ENCODE measurements around the gene UFD1. TPM values are rescaled to one million over a fixed set of nuclear protein-coding genes. Genes with fewer than 3 reads are reported as not detected.

Gene UFD1
- total RNA-seq, 1 experiment from 2014 or later, result 114 TPM

DNA sequence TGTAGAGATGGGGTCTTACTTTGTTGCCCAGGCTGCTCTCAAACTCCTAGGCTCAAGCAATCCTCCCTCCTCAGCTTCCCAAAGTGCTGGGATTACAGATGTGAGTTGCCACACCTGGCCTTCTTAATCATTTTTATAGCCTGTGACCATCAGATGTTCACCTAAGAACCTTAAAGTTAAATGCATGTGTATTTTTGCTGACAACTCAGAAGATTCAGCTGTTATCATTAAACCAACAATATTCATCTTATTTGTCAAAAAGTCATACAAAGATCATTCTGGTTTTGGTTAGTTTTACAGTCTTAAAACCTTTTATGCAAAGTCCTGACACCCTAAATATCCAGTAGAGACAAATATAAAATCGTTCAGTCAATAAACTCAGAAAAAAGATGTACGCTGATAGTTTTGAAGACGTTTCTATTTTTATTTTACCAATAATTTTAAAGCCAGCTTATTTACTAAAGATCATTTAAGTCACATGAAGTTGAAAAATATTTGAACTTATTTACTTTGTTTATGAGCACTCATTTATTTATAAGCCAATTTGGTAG lies 23.0 kb upstream of the UFD1 start:
- in situ Hi-C loops (cut with HindIII; ENCODE audit: low pct_unique_long_range_greater_than_20kb, low sequenced_read_pairs), result no loop called here
- DNase-seq (ENCODE audit: low read depth, low spot score), result no peak

DNA sequence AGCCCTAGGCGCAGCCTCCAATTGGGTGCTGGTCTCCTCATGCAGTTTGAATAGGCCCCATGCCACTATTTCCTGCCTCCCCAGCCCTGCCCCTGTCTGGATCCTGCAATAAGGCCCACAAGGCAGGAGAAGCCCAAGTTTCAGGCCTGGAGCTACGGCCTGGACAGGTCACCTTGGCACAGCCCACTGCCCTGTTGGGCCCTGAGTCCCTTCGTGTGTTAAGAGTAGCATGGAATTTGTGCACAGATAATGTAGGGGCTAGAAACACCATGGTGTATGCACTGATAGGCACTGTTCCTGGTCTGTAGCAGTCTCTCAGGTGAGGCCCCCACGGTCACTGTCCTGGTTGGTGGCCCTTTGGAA lies 20.9 kb upstream of the UFD1 start:
- DNase-seq (ENCODE audit: low read depth, low spot score), result no peak
- in situ Hi-C loops (cut with HindIII; ENCODE audit: low pct_unique_long_range_greater_than_20kb, low sequenced_read_pairs), result no loop called here

DNA sequence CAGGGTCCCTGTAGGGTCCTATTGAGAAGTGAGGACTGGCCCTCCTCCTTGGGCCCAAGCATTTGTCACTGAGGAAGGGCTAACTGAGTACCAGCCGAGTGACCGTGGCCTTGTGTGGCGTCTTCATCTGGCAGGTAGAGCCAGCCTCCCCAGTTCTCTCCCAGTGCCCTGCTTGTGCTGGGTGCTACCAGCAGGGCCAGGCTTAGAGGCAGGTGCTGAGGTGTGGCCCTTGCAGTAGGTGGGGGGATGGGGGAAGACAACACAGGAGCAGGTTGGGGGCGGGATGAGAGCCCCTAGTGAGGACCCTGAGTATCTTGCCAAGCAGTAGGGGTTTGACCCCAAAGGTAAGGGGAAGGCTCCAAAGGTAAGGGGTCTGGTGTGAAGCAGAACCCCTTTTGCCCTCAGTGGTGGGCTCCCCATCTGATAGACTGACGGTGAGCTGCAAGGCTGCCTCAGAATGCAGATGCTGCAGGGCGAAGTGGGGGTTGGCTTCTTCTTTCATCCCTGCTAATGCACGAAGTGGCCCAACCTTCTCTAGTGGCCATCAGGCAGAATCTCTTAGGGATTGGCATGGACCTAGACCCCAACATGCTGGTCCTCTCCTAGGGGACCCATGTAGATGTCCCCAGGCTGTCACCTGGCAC lies 20.4 kb upstream of the UFD1 start:
- no peak for DNase-seq (ENCODE audit: low read depth, low spot score)
- in situ Hi-C loops (cut with HindIII; ENCODE audit: low pct_unique_long_range_greater_than_20kb, low sequenced_read_pairs), result no loop called here

DNA sequence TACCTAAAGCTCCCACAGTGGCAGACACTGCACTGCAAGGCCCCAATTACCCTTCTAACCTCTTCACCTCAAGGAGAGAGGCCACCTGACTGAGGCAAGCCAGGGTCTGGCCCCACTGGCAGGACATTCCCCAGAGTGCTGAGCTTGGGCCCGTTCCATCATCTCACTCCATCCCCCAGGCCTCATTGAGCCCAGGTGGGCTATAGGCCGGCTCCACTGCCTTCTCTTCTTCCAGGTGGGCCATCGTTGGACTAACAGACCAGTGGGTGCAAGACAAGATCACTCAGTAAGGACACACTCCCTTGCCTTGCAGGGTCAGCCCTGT lies 19.8 kb upstream of the UFD1 start:
- in situ Hi-C loops (cut with HindIII; ENCODE audit: low pct_unique_long_range_greater_than_20kb, low sequenced_read_pairs), result no loop called here
- DNase-seq (ENCODE audit: low read depth, low spot score), result no peak

DNA sequence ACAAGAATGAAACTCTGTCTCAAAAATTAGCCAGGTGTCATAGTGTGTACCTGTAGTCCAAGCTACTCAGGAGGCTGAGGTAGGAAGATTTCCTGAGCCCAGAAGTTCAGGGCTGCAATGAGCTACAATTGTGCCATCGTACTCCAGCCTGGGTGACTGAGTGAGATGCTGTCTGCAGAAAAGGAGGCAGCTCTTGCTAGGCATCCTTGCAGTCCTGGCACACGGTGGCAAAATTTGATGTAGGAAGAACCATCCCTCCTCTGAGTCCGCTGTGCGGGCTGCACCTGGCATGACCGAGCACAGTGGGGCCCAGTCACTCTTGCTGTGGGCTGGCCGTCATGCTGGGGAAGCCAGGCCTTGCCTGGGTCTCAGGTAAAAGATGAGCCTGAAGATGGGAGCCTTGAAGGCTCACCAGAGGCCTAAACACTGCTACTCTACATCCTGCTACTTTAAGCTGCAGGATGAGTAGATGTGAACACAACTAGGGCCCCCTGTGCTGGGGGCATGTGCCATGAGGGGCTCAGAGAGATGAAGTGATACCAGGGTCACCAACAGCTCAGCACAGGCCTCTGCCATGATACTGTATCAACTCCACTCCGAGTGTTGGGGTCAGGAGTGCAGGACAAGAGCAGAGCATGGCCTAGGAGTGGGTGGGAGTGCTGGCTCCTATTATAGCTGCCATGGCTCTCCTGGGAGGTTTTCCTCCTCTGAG lies 19.3 kb upstream of the UFD1 start:
- DNase-seq (ENCODE audit: low read depth, low spot score), result no peak
- in situ Hi-C loops (cut with HindIII; ENCODE audit: low pct_unique_long_range_greater_than_20kb, low sequenced_read_pairs), result no loop called here

DNA sequence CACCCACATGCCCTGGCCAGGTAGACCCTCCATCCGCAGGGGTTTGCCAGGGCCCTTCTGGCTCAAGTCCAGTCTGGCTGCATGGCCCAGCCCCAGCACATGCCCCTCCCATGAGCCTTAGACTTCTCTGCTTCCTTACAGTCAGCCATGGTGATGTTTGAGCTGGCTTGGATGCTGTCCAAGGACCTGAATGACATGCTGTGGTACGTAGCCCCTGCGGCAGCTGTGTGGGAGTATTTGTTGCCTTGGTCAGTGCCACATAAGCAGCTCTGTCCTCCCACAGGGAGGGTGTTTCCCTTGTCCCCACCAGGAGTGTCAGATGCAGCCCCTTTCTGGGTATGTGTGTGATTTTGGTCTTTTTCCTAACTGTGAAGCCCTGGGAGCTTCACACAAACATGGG lies 18.3 kb upstream of the UFD1 start:
- in situ Hi-C loops (cut with HindIII; ENCODE audit: low pct_unique_long_range_greater_than_20kb, low sequenced_read_pairs), result no loop called here
- DNase-seq (ENCODE audit: low read depth, low spot score), result no peak

DNA sequence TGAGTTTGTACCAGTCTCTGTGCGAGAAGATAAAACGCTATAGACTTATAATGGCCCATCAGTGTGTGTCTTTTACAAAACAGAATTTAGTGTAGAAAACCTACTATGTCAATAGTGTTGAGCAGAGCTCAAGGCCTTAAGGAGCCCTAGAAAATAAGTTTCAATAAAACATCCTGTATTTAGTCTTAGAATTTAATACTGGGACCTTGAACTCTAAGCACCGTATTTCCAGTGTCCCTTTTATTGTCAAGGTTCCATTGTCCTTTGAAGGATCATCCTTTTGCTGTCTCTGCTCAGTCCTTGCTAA lies 17.3 kb upstream of the UFD1 start:
- no peak for DNase-seq (ENCODE audit: low read depth, low spot score)
- in situ Hi-C loops (cut with HindIII; ENCODE audit: low pct_unique_long_range_greater_than_20kb, low sequenced_read_pairs), result no loop called here

DNA sequence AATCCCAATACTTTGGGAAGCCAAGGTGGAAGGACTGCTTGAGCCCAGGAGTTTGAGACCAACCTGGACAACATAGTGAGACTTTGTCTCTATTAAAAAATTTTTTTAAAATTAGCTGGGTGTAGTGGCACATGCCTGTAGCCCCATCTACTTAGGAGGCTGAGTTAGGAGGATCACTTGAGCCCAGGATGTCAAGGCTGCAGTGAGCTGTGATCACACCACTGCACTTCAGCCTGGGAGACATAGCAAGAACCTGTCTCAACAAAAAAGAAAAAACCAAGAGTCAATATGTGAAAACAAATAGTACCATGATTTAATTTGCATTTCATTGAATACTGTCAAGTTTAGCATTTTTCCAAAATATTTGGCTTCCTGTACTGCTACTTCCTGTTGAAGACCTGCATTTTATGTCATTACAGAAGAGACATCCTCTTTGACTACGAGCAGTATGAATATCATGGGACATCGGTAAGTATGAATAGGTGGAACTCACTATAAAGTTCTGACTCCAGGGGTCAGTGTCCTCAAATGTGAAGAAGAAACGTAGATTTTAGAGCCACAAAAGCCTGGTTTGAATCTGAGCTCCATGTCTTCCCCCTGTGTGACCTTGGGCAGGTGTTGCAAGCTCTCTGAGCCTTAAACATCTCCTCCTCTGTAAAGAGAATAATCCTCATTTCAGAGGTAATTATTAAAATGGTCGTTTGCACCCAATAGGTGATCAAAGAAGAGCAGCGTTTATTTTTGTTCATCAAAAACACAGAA lies 16.8 kb upstream of the UFD1 start:
- in situ Hi-C loops (cut with HindIII; ENCODE audit: low pct_unique_long_range_greater_than_20kb, low sequenced_read_pairs), result no loop called here
- DNase-seq (ENCODE audit: low read depth, low spot score), result peak; percentile 62

DNA sequence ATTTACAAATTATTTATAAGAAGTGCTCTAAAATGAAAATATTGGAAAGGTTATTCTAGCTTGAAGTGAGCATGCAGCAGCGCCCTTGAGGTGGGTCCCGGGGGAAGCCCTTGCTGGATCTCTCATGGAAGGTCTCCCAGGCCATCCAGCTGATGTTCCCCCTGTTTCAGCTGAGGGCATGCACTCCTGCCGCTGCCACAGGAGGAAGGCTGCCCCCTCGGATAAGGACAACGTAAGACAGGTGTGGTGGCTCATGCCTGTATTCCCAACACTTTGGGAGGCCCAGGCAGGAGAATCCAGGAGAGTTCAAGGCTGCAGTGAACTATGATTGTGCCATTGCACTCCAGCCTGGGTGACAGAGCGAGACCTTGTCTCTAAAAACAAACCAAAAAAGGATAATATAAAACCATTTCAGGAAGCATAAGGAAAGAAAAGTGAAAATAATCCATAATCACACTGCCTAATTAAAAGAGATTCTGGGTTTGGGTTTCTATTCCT lies 15.7 kb upstream of the UFD1 start:
- in situ Hi-C loops (cut with HindIII; ENCODE audit: low pct_unique_long_range_greater_than_20kb, low sequenced_read_pairs), result no loop called here
- DNase-seq (ENCODE audit: low read depth, low spot score), result no peak

DNA sequence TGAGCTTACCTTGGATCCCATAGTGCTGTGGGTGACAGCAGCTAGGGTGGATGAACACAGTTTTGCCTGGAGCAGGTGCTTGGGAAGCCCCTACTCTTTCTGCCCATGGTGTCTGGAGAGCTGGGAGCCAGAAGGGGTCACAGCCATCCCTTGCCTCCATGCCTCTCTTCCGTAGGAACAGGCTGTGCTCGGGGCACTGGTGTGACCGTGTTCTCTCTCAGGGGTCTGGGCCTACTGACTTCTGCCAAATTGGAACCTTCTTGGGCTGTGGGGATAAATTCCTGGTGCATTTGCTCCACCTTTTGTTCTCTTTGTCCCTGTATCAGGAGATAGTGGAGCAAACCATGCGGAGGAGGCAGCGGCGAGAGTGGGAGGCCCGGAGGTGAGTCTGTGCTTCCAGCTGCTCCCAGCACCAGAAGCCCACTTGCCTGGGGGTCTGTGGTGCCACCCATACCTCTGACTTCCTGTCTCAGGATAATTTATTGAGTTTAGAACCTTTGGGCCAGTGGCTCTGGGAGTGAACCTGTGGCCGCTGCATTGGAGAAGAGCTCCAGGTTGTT lies 15.1 kb upstream of the UFD1 start:
- in situ Hi-C loops (cut with HindIII; ENCODE audit: low pct_unique_long_range_greater_than_20kb, low sequenced_read_pairs), result no loop called here
- no peak for DNase-seq (ENCODE audit: low read depth, low spot score)

DNA sequence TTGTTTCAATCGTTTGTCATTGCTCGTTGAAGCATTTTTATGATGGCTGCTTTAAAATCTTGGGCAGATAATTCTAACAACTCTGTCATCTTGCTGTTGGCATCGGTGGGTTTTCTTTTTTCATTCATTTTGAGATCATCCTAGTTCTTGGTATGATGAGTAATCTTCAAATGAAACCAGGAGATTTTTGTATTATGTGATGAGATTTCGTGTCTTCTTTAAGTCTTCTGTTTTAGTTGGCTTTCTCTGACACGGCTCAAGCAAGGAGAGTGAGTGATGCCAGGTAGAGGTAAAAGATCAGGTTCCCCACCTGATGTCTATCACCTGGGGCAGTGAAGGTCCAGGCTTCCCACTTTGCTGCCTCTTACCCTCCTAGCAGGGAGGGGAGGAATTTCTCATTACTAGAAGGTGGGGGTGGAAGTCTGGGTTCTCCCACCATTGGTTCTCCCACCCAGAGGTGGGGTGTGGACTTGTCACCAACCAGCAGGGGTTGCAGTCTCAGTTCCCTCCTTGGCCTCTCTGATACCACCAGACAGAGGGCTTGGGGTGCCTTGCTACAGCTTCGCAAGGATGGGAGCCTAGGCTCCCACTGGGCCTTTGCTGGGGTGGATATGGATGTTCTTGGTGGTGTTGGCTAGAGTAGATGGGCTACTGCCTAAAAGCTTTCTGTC lies 13.6 kb upstream of the UFD1 start:
- in situ Hi-C loops (cut with HindIII; ENCODE audit: low pct_unique_long_range_greater_than_20kb, low sequenced_read_pairs), result no loop called here
- no peak for DNase-seq (ENCODE audit: low read depth, low spot score)

DNA sequence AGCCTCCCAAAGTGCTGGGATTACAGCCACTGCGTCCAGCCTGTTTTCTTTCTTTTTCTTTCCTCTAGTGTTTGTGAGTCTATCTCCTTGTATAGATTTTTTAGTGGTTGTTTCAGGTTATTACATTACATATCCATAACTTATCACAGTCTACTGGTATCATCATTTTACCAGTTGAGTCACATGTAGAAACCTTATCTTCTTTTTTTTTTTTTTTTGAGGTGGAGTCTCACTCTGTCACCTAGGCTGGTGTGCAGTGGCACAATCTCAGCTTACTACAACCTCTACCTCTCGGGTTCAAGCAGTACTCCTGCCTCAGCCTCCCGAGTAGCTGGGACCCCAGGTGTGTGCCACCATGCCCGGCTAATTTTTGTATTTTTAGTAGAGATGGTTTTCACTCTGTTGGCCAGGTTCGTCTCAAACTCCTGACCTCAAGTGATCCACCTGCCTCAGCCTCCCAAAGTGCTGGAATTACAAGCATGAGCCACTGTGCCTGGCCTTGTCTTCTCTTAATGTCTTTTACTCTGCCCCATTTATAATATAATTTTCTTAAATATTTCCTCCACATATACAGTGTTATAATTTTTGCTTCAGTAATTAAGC lies 11.7 kb upstream of the UFD1 start:
- in situ Hi-C loops (cut with HindIII; ENCODE audit: low pct_unique_long_range_greater_than_20kb, low sequenced_read_pairs), result no loop called here
- no peak for DNase-seq (ENCODE audit: low read depth, low spot score)

DNA sequence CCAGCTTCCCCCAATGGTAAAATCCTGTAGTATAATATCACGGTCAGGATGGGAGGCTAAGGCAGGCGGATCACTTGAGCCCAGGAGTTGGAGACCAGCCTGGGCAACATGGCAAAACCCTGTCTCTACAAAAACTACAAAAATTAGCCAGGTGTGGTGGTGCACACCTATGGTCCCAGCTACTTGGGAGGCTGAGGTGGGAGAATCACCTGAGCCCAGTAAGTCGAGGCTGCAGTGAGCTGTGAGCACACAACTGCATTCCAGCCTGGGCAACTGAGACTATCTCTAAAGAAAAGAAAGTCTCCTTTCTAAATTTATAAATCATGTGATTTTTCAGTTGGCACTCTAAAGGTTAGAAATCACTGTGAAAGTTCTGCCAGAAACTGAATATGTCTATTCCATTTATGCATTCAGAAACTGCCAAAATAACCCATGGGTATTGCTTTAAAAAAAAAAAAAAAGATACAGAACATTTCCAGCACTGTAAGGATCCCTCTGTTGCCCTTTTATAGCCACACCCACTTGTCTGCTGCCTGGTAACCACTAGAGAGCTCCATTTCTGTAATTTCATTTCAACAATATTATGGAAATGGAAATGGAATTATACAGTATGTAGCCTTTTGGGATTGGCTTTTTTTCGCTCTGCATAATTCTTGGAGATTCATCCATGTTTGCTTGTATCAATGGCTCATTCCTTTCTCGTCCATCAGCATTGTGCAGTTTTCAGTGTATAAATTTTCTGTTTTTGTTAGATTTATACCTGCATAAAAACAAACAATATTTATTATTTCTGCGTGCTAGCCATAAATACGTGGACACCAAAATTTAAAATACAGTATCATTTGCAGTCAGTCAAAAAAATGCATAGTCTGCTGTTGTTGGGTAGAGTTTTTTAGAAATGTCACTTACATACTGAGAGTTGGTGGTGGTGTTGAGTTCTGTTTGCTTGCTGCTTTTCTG lies 10.2 kb upstream of the UFD1 start:
- peak; percentile 79 for DNase-seq (ENCODE audit: low read depth, low spot score)
- in situ Hi-C loops (cut with HindIII; ENCODE audit: low pct_unique_long_range_greater_than_20kb, low sequenced_read_pairs), result no loop called here

DNA sequence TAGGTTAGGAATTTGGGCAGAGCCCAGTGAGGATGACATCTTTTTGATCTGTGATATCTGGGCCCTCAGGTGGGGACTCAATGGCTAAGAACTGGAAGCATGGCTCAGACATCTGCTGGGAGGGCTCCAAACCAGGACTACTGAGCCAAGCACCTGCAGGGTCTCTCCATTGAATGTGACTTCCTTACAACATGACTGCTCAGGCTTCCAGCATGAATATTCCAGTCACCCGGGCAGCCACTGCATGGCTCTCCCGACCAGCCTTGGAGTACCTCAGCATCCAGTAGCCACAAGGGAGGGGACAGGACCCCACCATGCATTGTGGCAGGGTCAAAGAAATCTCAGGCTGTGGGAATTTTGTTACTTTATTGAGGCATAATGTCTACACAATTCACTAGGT lies 9.3 kb upstream of the UFD1 start:
- no peak for DNase-seq (ENCODE audit: low read depth, low spot score)
- in situ Hi-C loops (cut with HindIII; ENCODE audit: low pct_unique_long_range_greater_than_20kb, low sequenced_read_pairs), result no loop called here

DNA sequence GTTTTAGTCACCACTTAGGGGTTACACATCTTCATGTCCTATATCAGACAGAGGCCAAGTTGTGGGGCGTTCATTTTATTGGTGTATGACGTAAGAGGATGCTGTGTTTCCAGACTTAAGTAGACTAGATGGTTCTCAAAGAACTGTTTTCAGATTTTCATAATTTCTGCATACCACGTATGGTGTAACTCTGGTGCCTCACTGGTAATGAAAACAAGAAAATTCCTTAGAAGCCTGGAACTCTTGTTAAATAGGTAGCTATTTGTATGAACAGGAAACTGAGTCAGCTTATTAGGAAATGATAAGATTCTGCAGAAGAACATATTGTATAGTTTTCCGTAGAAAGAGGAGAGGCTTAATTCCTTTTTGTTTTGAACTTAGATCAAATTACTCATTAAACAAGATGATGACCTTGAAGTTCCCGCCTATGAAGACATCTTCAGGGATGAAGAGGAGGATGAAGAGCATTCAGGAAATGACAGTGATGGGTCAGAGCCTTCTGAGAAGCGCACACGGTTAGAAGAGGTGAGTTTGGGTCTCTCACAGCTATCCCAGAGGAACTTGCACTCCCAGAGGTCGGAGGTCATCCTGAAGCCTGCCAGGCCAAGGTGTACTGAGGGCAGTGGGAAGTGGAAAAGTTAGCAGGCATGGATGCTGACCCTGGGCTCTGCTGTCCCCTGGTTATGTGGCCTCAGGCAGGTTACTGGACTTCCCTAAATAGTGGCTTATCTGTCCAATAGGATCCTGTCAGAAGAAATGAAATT lies 4.7 kb upstream of the UFD1 start:
- in situ Hi-C loops (cut with HindIII; ENCODE audit: low pct_unique_long_range_greater_than_20kb, low sequenced_read_pairs), result no loop called here
- DNase-seq (ENCODE audit: low read depth, low spot score), result no peak

DNA sequence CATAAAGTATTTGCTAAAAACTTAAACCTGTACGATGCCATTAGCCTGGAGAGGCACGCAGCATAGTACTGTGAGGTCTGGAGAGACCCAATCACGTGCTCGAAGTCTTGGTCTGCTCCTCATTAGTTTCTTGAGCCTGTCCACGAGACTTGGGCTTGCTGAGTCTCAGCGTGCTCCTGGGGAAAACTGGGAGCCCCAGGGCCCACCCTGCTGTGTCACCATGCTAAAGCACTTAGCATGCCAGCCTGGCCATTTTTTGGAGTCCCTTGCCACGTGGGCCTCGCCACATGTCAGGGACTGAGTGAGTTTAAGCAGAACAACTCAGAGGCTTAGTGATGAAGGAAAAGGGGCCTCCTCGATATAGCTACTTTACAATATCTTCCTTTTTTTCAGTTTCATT lies 3.3 kb upstream of the UFD1 start:
- in situ Hi-C loops (cut with HindIII; ENCODE audit: low pct_unique_long_range_greater_than_20kb, low sequenced_read_pairs), result no loop called here

More for the DNA sequence above, 3.3 kb upstream of the UFD1 start:
- DNase-seq (ENCODE audit: low read depth, low spot score), result no peak

All from SK-MEL-5 (cell line).